Tibial nerve (tissue), 4 donors: Measurements from ENCODE around the gene PHF21B. TPM values are rescaled to one million over a fixed set of nuclear protein-coding genes. Genes with fewer than 3 reads are reported as not detected.
A peak's percentile ranks its signal among the peaks of the same experiment; 100 is the strongest.

Source experiments
- DNase-seq, 2 donors: peaks; one replicate each; pipeline ENCODE4 v3.0.0-alpha.2; 2019; ENCODE audit warnings: low spot score in 2 of 2
- H3K27ac ChIP-seq, 4 donors: fragments of 200-600 bp; sonication (generic) in 3 of 4; one replicate each; pipeline ENCODE4 v1.5.1; 2017 to 2019; ENCODE audit warnings: mild to moderate bottlenecking in 1 of 4
- H3K27me3 ChIP-seq, 2 donors: fragments of 200-600 bp; sonication (generic) in 1 of 2; one replicate each; pipeline versions ENCODE4 v1.5.1 to v1.6.0; 2017 to 2019
- H3K36me3 ChIP-seq, 3 donors: fragments of 200-600 bp; sonication (generic); one replicate each; pipeline ENCODE4 v1.5.1; 2018 to 2019
- H3K4me1 ChIP-seq, 4 donors: fragments of 200-600 bp; sonication (generic) in 3 of 4; one replicate each; pipeline ENCODE4 v1.5.1; 2017 to 2019
- H3K4me3 ChIP-seq, 4 donors: fragments of 200-600 bp; sonication (generic) in 3 of 4; one replicate each; pipeline ENCODE4 v1.5.1; 2017 to 2019; ENCODE audit warnings: mild to moderate bottlenecking in 1 of 4, moderate library complexity in 1 of 4
- H3K9me3 ChIP-seq, 4 donors: fragments of 200-600 bp; sonication (generic) in 3 of 4; one replicate each; pipeline ENCODE4 v1.5.1; 2017 to 2019
- CTCF ChIP-seq, 5 experiments: fragments of 200-600 bp in 3 of 5; fragments of 450-650 bp in 2 of 5; sonication (generic) in 3 of 5; IDR thresholded peaks; one replicate each; pipeline ENCODE4 v1.5.1; 2016 to 2019; ENCODE audit warnings: antibody characterized with exemption in 5 of 5, mild to moderate bottlenecking in 3 of 5, moderate library complexity in 2 of 5
- EP300 ChIP-seq, 2 donors: sonication (generic); formaldehyde crosslinking; IDR thresholded peaks; one replicate each; pipeline ENCODE4 v1.6.1; 2017; ENCODE audit warnings: antibody characterized with exemption in 2 of 2, mild to moderate bottlenecking in 1 of 2
- POLR2A ChIP-seq, 2 donors: fragments of 450-650 bp; IDR thresholded peaks; one replicate each; pipeline ENCODE4 v1.6.1; 2017; ENCODE audit warnings: antibody characterized with exemption in 2 of 2, mild to moderate bottlenecking in 2 of 2, moderate library complexity in 2 of 2
- WGBS, 2 donors: methylation state at CpG; one replicate each; pipeline ENCODE4 v1.1.5; 2018; 5-methylcytosine and 5-hydroxymethylcytosine counted together
- total RNA-seq, 4 donors: library from RNA; depleted of rRNA; stranded (reverse); fragments of >200 nt; gene quantifications; one replicate each; pipeline ENCODE4 v1.1.0, GENCODE V29; 2016

PHF21B gene
- total RNA-seq, 4 donors from 2014 or later, result 0.39 to 4.2 (median 0.90) TPM; not detected in 1

- peaks cover 0 to 10% (median 0%) of the 10 kb centered on the region in 4 donors for H3K4me1 ChIP-seq
- no peak overlapping the region for H3K4me3 ChIP-seq
- 42 to 55% methylated on average over 21 to 22 of the region's 22 CpGs for WGBS, 2 donors
- H3K27ac ChIP-seq, result no peak overlapping the region
- no peak for TF ChIP-seq CTCF (IDR thresholded peaks at IDR 0.05)
- no peak for TF ChIP-seq EP300 (IDR thresholded peaks at IDR 0.05)
- TF ChIP-seq POLR2A (IDR thresholded peaks at IDR 0.05), result no peak
- DNase-seq, result no peak
- no peaks in the 10 kb centered on the region for H3K36me3 ChIP-seq
- no peaks in the 10 kb centered on the region for H3K27me3 ChIP-seq
- no peaks in the 10 kb centered on the region for H3K9me3 ChIP-seq
These were observed 75.9 kb downstream of the PHF21B start for GRCh38 chr22:44933666-44934453.

DNA sequence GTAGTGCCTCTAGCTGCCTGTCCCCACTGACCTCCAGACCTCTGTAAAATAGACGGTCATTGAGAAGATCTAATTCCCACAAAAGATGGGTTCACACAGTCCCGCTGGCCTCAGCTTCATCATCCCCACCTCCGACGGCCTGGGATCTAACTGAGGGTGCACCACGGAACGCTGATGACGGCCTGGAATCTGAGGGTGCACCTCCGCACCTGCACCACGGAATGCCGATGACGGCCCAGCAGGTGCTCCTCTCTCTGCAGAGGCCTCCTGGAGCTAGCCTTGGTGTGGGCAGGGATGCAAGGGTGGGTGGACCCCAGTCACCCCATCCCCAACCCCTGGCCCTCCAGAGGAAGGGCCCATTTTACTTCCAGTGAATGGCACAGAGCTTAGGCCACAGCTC lies 77.3 kb downstream of the PHF21B start:
- Histone ChIP-seq H3K36me3 (no peaks in the 10 kb centered on the region), H3K27me3 (no peaks in the 10 kb centered on the region), H3K4me3 (no peak overlapping the region), H3K9me3 (no peaks in the 10 kb centered on the region), H3K4me1 (peaks cover 0 to 10% (median 0%) of the 10 kb centered on the region in 4 donors), H3K27ac (no peak overlapping the region)
- DNase-seq, result no peak
- 82 to 92% methylated on average over 11 of the region's 11 CpGs for WGBS, 2 donors
- TF ChIP-seq POLR2A (IDR thresholded peaks at IDR 0.05) (no peak), CTCF (IDR thresholded peaks at IDR 0.05) (no peak), EP300 (IDR thresholded peaks at IDR 0.05) (no peak)

DNA sequence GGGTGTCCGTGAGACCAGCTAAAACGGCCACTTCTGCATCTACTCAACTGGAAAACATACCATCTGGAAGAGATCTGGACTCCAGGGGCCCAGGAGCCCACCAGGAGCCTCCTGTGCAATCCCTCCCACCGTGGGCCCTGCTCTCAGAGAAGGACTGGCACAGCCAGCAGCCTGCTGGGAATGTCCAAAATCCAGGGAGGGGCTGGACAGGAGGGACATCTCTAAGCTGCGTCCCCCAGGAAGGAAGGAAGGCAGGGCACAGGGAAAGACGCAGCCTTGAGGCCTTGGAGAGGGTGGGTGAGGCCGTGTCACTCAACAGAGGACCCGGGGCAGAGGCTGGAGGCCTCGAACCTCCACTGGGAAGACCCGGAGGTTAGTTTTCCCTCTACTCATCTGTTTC lies 78.0 kb downstream of the PHF21B start:
- Histone ChIP-seq H3K27ac (no peak overlapping the region), H3K9me3 (no peaks in the 10 kb centered on the region), H3K4me3 (no peak overlapping the region), H3K4me1 (peaks cover 0 to 10% (median 0%) of the 10 kb centered on the region in 4 donors), H3K36me3 (no peaks in the 10 kb centered on the region), H3K27me3 (no peaks in the 10 kb centered on the region)
- DNase-seq, result no peak
- 76% methylated on average over 9 of the region's 9 CpGs for WGBS, 2 donors
- TF ChIP-seq POLR2A (IDR thresholded peaks at IDR 0.05), result no peak
- no peak for TF ChIP-seq CTCF (IDR thresholded peaks at IDR 0.05)

GRCh38 chr22:44931077-44931540 lies 78.7 kb downstream of the PHF21B start:
- no peak for DNase-seq
- no peaks in the 10 kb centered on the region for H3K27me3 ChIP-seq
- peak overlapping the region in 1 of 4 donors; percentile 2 for H3K27ac ChIP-seq

More at GRCh38 chr22:44931077-44931540, 78.7 kb downstream of the PHF21B start:
- no peak for TF ChIP-seq CTCF (IDR thresholded peaks at IDR 0.05)
- peaks cover 0 to 10% (median 0%) of the 10 kb centered on the region in 4 donors for H3K4me1 ChIP-seq
- H3K36me3 ChIP-seq, result no peaks in the 10 kb centered on the region
- H3K4me3 ChIP-seq, result no peak overlapping the region
- H3K9me3 ChIP-seq, result no peaks in the 10 kb centered on the region
- 29 to 41% methylated on average over 23 to 26 of the region's 26 CpGs for WGBS, 2 donors
